Hepatocyte (in vitro differentiated cells): ENCODE results near the gene ANAPC10.

Source experiments
- CTCF ChIP-seq: fragments of 200-600 bp; sonication (generic); IDR thresholded peaks from 2 replicates; pipeline ENCODE4 v1.5.1; 2016; ENCODE audit warnings: antibody characterized with exemption, mild to moderate bottlenecking; ENCODE audit not compliant: poor library complexity
- EZH2 ChIP-seq: fragments of 200-600 bp; sonication (generic); IDR thresholded peaks from 2 replicates; pipeline ENCODE4 v1.6.1; 2016; ENCODE audit warnings: antibody characterized with exemption, mild to moderate bottlenecking, borderline replicate concordance

DNA sequence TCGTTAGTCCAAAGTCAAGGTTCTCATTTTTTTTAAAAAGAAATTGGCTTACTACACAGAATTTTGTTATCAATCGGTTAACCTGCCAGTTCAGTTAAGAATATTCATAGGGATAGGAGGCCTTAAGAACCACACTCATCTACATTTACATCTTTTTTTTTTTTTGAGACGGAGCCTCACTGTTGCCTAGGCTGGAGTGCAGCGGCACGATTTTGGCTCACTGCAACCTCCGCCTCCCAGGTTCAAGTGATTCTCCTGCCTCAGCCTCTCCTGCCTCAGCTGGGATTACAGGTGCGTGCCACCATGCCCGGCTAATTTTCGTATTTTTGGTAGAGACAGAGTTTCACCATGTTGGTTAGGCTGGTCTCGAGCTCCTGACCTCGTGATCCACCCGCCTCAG lies 33.9 kb upstream of the ANAPC10 start:
- TF ChIP-seq CTCF: no peak
- no peak for TF ChIP-seq EZH2
